Middle frontal gyrus (tissue), 1 donor: ENCODE measurements around the gene C11orf91.
"Not testable (repeated sequence)": the region's sequence is repeated elsewhere in the genome, so short reads cannot be mapped to it uniquely, and the experiment has no call there.

Experiments
- DNase-seq: peaks from one replicate; pipeline ENCODE4 v3.0.0-alpha.2; 2015; ENCODE audit warnings: low spot score; ENCODE audit errors: extremely low spot score

Gene C11orf91

GRCh38 chr11:33670250-33671011, 30.2 kb downstream of the C11orf91 start:
- DNase-seq, result no peak

- no peak for DNase-seq
Observed at GRCh38 chr11:33669598-33670249, 30.9 kb downstream of the C11orf91 start.

- no peak for DNase-seq
Observed at GRCh38 chr11:33668951-33669596, 31.6 kb downstream of the C11orf91 start.

- no peak for DNase-seq
Observed at GRCh38 chr11:33668468-33668825, 32.2 kb downstream of the C11orf91 start.

GRCh38 chr11:33667819-33668467, 32.7 kb downstream of the C11orf91 start:
- no peak for DNase-seq

- DNase-seq, result no peak
Observed at GRCh38 chr11:33665350-33666106, 35.1 kb downstream of the C11orf91 start.

GRCh38 chr11:33664827-33665226, 35.8 kb downstream of the C11orf91 start:
- no peak for DNase-seq

GRCh38 chr11:33664166-33664565, 36.5 kb downstream of the C11orf91 start:
- no peak for DNase-seq

GRCh38 chr11:33663121-33663520, 37.5 kb downstream of the C11orf91 start:
- DNase-seq, result no peak

GRCh38 chr11:33661526-33661925, 39.1 kb downstream of the C11orf91 start:
- not testable (repeated sequence) for DNase-seq

GRCh38 chr11:33660962-33661361, 39.7 kb downstream of the C11orf91 start:
- no peak for DNase-seq

GRCh38 chr11:33659370-33660139, 41.1 kb downstream of the C11orf91 start:
- no peak for DNase-seq

- no peak for DNase-seq
Observed at GRCh38 chr11:33658195-33658900, 42.3 kb downstream of the C11orf91 start.

- DNase-seq, result no peak
Observed at GRCh38 chr11:33657757-33658156, 42.9 kb downstream of the C11orf91 start.

- no peak for DNase-seq
Observed at GRCh38 chr11:33656768-33657167, 43.9 kb downstream of the C11orf91 start.

GRCh38 chr11:33655842-33656600, 44.6 kb downstream of the C11orf91 start:
- no peak for DNase-seq

GRCh38 chr11:33654594-33654993, 46.0 kb downstream of the C11orf91 start:
- DNase-seq, result no peak

GRCh38 chr11:33652930-33653329, 47.7 kb downstream of the C11orf91 start:
- DNase-seq, result no peak

- DNase-seq, result no peak
Observed at GRCh38 chr11:33652431-33652830, 48.2 kb downstream of the C11orf91 start.
